HepG2 (cell line): Measurements from ENCODE around the gene SPARC. TPM values are rescaled to one million over a fixed set of nuclear protein-coding genes. Genes with fewer than 3 reads are reported as not detected.

ENCODE experiments used
- ATAC-seq: fragments of 200-7000 bp; cut with Tn5 transposase; 3 replicates; pipeline ENCODE4 v1.9.1; 2020; ENCODE audit warnings: mild to moderate bottlenecking, moderate library complexity
- BruUV-seq: library from RNA; stranded (reverse); fragments of 400-500 nt; replicated peaks from 2 replicates; lab custom pipeline; 2021; lab: Mats Ljungman, UMichigan
- CTCF ChIA-PET: fragments of 300-600 bp; formaldehyde crosslinking; extraction: SDS; loops from one replicate; lab custom pipeline; 2021; ENCODE audit warnings: low total read pairs, inconsistent platforms, low intra/inter-chr PET ratio; lab: Yijun Ruan, JAX
- POLR2A ChIA-PET: fragments of 350-600 bp; sonication (Branson Sonifier 250); formaldehyde crosslinking; loops from one replicate; lab custom pipeline; 2020; ENCODE audit warnings: antibody characterized with exemption, inconsistent platforms; lab: Yijun Ruan, JAX
- DNase-seq: peaks from one replicate; pipeline ENCODE4 v3.0.0-alpha.2; 2015; ENCODE audit warnings: low spot score
- FAIRE-seq: peaks from 3 replicates; lab custom pipeline; 2011; peaks lifted over from hg19 to GRCh38; lab: Jason Lieb, UNC
- H2AFZ ChIP-seq: one replicate; pipeline ENCODE4 v1.6.1; 2011; ENCODE audit warnings: low read length, inconsistent platforms
- H3K27ac ChIP-seq: fragments of 300-600 bp; 3 replicates; pipeline ENCODE4 v1.8.0; 2011; ENCODE audit warnings: mixed run types, mild to moderate bottlenecking, mixed read lengths, low read length, inconsistent platforms; ENCODE audit not compliant: insufficient read depth; ENCODE audit errors: extremely low read length
- H3K27me3 ChIP-seq, 2 experiments: fragments of 200-600 bp in 1 of 2; 2 replicates in 1 of 2; 3 replicates in 1 of 2; pipeline versions ENCODE4 v1.6.0 to v1.8.0; 2011; ENCODE audit warnings: low read length in 2 of 2, mild to moderate bottlenecking in 2 of 2, moderate library complexity in 2 of 2, inconsistent platforms in 1 of 2; ENCODE audit not compliant: insufficient read depth in 2 of 2, control insufficient read depth in 1 of 2
- H3K36me3 ChIP-seq, 2 experiments: fragments of 200-600 bp in 1 of 2; replicated peaks in 1 of 2; 2 replicates in 1 of 2; 3 replicates in 1 of 2; pipeline versions ENCODE4 v1.5.1 to v1.8.0; 2011; ENCODE audit warnings: low read length in 2 of 2, inconsistent platforms in 1 of 2; ENCODE audit not compliant: insufficient read depth in 2 of 2, control insufficient read depth in 1 of 2
- H3K4me1 ChIP-seq: 2 replicates; pipeline ENCODE4 v1.5.1; 2012; ENCODE audit warnings: low read length, inconsistent platforms; ENCODE audit not compliant: insufficient read depth
- H3K4me2 ChIP-seq: 2 replicates; pipeline ENCODE4 v1.6.0; 2011; ENCODE audit warnings: low read depth, low read length, inconsistent platforms
- H3K4me3 ChIP-seq, 3 experiments: fragments of 200-600 bp in 1 of 3; sonication (generic), shearing (Covaris generic) in 1 of 3; replicated peaks in 1 of 3; 2 replicates each; pipeline ENCODE4 v1.5.1; 2011 to 2016; ENCODE audit warnings: low read length in 3 of 3, inconsistent platforms in 2 of 3, low read depth in 2 of 3, mild to moderate bottlenecking in 2 of 3, control low read depth in 1 of 3, mixed read lengths in 1 of 3; ENCODE audit not compliant: insufficient read depth in 1 of 3
- H3K79me2 ChIP-seq: one replicate; pipeline ENCODE4 v1.6.1; 2011; ENCODE audit warnings: low read length, inconsistent platforms; ENCODE audit not compliant: insufficient read depth
- H3K9ac ChIP-seq: 2 replicates; pipeline ENCODE4 v1.6.0; 2011; ENCODE audit warnings: mild to moderate bottlenecking, low read depth, low read length, inconsistent platforms; ENCODE audit not compliant: insufficient read depth
- H3K9me3 ChIP-seq: 2 replicates; pipeline ENCODE4 v1.5.1; 2012; ENCODE audit warnings: mild to moderate bottlenecking, low read length
- H4K20me1 ChIP-seq: 2 replicates; pipeline ENCODE4 v1.6.0; 2011; ENCODE audit warnings: inconsistent platforms, mild to moderate bottlenecking, low read length, moderate library complexity; ENCODE audit not compliant: insufficient read depth
- CCDC6 ChIP-seq: sonication (generic); formaldehyde crosslinking; IDR thresholded peaks from 2 replicates; pipeline ENCODE4 v1.8.1; 2022; ENCODE audit warnings: mild to moderate bottlenecking, missing genetic modification reagents, moderate library complexity
- CREM ChIP-seq, 2 experiments: sonication (generic) in 1 of 2; formaldehyde crosslinking in 1 of 2; IDR thresholded peaks; 2 replicates each; pipeline versions ENCODE4 v1.4.0 to v1.6.1; 2016 to 2020; ENCODE audit warnings: antibody characterized with exemption in 1 of 2, mild to moderate bottlenecking in 1 of 2, missing genetic modification reagents in 1 of 2
- HMG20A ChIP-seq: IDR thresholded peaks from 2 replicates; pipeline ENCODE4 v1.6.1; 2016; ENCODE audit warnings: borderline replicate concordance
- KMT2B ChIP-seq: IDR thresholded peaks from 2 replicates; pipeline ENCODE4 v1.6.1; 2016; ENCODE audit warnings: missing genetic modification reagents, missing compliant biosample characterization
- MEIS2 ChIP-seq: sonication (generic); formaldehyde crosslinking; IDR thresholded peaks from 2 replicates; pipeline ENCODE4 v1.9.0; 2021; ENCODE audit warnings: mild to moderate bottlenecking, missing genetic modification reagents
- NCOA2 ChIP-seq: sonication (generic); formaldehyde crosslinking; IDR thresholded peaks from 2 replicates; pipeline ENCODE4 v1.8.0; 2022; ENCODE audit warnings: inconsistent platforms
- NR2C2 ChIP-seq: sonication (generic); formaldehyde crosslinking; IDR thresholded peaks from 2 replicates; pipeline ENCODE4 v1.4.0; 2020; ENCODE audit warnings: missing genetic modification reagents, mild to moderate bottlenecking, moderate library complexity, borderline replicate concordance
- NRL ChIP-seq: sonication (generic); formaldehyde crosslinking; IDR thresholded peaks from 2 replicates; pipeline ENCODE4 v1.5.0; 2020; ENCODE audit warnings: missing genetic modification reagents, mild to moderate bottlenecking, moderate library complexity, borderline replicate concordance
- RARA ChIP-seq: IDR thresholded peaks from 2 replicates; pipeline ENCODE4 v1.6.1; 2016; ENCODE audit warnings: missing genetic modification reagents, missing compliant biosample characterization
- ZBTB8A ChIP-seq: sonication (generic); formaldehyde crosslinking; IDR thresholded peaks from 2 replicates; pipeline ENCODE4 v1.4.0; 2020; ENCODE audit warnings: mild to moderate bottlenecking, low read depth, missing genetic modification reagents, borderline replicate concordance
- ZMYM2 ChIP-seq: sonication (generic); formaldehyde crosslinking; IDR thresholded peaks from 2 replicates; pipeline ENCODE4 v1.8.0; 2022; ENCODE audit warnings: mild to moderate bottlenecking, missing genetic modification reagents
- ZNF570 ChIP-seq: sonication (generic); formaldehyde crosslinking; IDR thresholded peaks from 2 replicates; pipeline ENCODE4 v1.4.0; 2020; ENCODE audit warnings: mild to moderate bottlenecking, missing genetic modification reagents, borderline replicate concordance
- WGBS: methylation state at CpG from one replicate; pipeline ENCODE4 v1.1.6; 2017; ENCODE audit warnings: low lambda C conversion rate; 5-methylcytosine and 5-hydroxymethylcytosine counted together
- in situ Hi-C: cut with HindIII; loops from 2 replicates; pipeline ENCODE4 v1.10.0; 2017; ENCODE audit warnings: low pct_unique_long_range_greater_than_20kb; ENCODE audit not compliant: extremely low pct_ligation_motif_present
- intact Hi-C: fragments of 100-400 bp; cut with micrococcal nuclease; formaldehyde crosslinking; loops from one replicate; pipeline ENCODE4 v1.10.0; 2022; ENCODE audit not compliant: unreplicated experiment
- polyA plus RNA-seq, 8 experiments: library from polyadenylated mRNA; depleted of rRNA in 3 of 8; stranded (reverse) in 7 of 8; unstranded in 1 of 8; fragments of >200 nt; fragmentation: Illumina TruSeq in 4 of 8; extraction: Trizol in 4 of 8; gene quantifications; 2 replicates each; pipeline versions ENCODE4 v1.2.1 to v1.2.3, GENCODE V29; 2011 to 2016; ENCODE audit warnings: low read depth in 4 of 8, missing spikeins in 1 of 8, mixed read lengths in 1 of 8; ENCODE audit not compliant: insufficient read depth in 1 of 8
- total RNA-seq, 5 experiments: library from RNA; depleted of rRNA; stranded (reverse); fragments of >200 nt; fragmentation: Illumina TruSeq; extraction: Trizol; gene quantifications; 2 replicates each; pipeline ENCODE4 v1.2.3, GENCODE V29; 2016; ENCODE audit warnings: low read depth in 1 of 5
- TF ChIP-seq, protein P1 (sequence below): sonication (generic); formaldehyde crosslinking; IDR thresholded peaks from 2 replicates; pipeline ENCODE4 v1.4.0; 2020; ENCODE audit warnings: mild to moderate bottlenecking, missing genetic modification reagents
- TF ChIP-seq, protein P2 (sequence below): sonication (generic); formaldehyde crosslinking; IDR thresholded peaks from 2 replicates; pipeline ENCODE4 v1.4.0; 2020; ENCODE audit warnings: low read depth, missing genetic modification reagents

SPARC gene
- total and polyA plus RNA-seq, 2 of the 13 experiments (the other 11 are each of a cell fraction or from before 2014, with no cell fraction given): 76.7 to 192 TPM

DNA sequence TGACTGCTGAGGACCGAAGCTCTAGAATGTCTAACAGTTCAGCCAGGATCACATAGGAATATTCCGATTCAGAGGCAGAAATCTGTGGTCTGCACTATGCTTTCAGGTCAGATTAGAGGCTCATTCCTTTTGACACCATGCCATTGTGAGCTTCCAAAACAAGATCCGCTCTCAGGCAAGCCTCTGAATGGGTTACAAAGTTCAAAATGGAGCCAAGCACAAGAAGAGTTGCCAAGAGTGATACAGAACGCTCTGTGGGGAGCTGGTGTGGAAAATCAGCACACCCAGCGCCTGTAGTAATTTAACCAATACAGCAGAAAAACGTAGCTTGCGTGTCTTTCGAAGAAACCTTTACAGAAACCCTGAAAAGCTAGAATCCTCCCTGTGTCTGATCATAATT lies 62.2 kb downstream of the SPARC start:
- ATAC-seq: no peak
- Histone ChIP-seq H3K36me3 (no peaks in the 10 kb centered on the region), H3K4me3 (no peak overlapping the region), H2AFZ (no peak overlapping the region), H3K9me3 (no peaks in the 10 kb centered on the region), H3K79me2 (no peaks in the 10 kb centered on the region), H3K27ac (no peak overlapping the region), H3K27me3 (peaks cover 0 to 41% of the 10 kb centered on the region in 2 experiments; a peak in 3 of 5 replicates), H3K4me1 (peaks cover under 1% of the 10 kb centered on the region; the same call in 1 of the 2 replicates), H4K20me1 (no peaks in the 10 kb centered on the region), H3K4me2 (no peak overlapping the region), H3K9ac (no peak overlapping the region)
- WGBS: 47% methylated on average over 7 of the region's 8 CpGs
- no peak for DNase-seq
- FAIRE-seq: no peak
- intact Hi-C loops (no loop called here), in situ Hi-C loops (no loop called here)
- TF ChIP-seq KMT2B (CRISPR knock-in tag) (no peak), NCOA2 (CRISPR knock-in tag) (no peak), ZBTB8A (CRISPR knock-in tag) (no peak), ZNF570 (CRISPR knock-in tag) (no peak), ZMYM2 (CRISPR knock-in tag) (no peak), HMG20A (no peak), RARA (CRISPR knock-in tag) (no peak), NRL (no peak), NR2C2 (no peak), CCDC6 (CRISPR knock-in tag) (no peak), CREM (IDR thresholded peaks at IDR 0.05) (no peak), CREM (CRISPR knock-in tag; IDR thresholded peaks at IDR 0.05) (no peak), MEIS2 (no peak)
- TF ChIP-seq, protein P1, sequence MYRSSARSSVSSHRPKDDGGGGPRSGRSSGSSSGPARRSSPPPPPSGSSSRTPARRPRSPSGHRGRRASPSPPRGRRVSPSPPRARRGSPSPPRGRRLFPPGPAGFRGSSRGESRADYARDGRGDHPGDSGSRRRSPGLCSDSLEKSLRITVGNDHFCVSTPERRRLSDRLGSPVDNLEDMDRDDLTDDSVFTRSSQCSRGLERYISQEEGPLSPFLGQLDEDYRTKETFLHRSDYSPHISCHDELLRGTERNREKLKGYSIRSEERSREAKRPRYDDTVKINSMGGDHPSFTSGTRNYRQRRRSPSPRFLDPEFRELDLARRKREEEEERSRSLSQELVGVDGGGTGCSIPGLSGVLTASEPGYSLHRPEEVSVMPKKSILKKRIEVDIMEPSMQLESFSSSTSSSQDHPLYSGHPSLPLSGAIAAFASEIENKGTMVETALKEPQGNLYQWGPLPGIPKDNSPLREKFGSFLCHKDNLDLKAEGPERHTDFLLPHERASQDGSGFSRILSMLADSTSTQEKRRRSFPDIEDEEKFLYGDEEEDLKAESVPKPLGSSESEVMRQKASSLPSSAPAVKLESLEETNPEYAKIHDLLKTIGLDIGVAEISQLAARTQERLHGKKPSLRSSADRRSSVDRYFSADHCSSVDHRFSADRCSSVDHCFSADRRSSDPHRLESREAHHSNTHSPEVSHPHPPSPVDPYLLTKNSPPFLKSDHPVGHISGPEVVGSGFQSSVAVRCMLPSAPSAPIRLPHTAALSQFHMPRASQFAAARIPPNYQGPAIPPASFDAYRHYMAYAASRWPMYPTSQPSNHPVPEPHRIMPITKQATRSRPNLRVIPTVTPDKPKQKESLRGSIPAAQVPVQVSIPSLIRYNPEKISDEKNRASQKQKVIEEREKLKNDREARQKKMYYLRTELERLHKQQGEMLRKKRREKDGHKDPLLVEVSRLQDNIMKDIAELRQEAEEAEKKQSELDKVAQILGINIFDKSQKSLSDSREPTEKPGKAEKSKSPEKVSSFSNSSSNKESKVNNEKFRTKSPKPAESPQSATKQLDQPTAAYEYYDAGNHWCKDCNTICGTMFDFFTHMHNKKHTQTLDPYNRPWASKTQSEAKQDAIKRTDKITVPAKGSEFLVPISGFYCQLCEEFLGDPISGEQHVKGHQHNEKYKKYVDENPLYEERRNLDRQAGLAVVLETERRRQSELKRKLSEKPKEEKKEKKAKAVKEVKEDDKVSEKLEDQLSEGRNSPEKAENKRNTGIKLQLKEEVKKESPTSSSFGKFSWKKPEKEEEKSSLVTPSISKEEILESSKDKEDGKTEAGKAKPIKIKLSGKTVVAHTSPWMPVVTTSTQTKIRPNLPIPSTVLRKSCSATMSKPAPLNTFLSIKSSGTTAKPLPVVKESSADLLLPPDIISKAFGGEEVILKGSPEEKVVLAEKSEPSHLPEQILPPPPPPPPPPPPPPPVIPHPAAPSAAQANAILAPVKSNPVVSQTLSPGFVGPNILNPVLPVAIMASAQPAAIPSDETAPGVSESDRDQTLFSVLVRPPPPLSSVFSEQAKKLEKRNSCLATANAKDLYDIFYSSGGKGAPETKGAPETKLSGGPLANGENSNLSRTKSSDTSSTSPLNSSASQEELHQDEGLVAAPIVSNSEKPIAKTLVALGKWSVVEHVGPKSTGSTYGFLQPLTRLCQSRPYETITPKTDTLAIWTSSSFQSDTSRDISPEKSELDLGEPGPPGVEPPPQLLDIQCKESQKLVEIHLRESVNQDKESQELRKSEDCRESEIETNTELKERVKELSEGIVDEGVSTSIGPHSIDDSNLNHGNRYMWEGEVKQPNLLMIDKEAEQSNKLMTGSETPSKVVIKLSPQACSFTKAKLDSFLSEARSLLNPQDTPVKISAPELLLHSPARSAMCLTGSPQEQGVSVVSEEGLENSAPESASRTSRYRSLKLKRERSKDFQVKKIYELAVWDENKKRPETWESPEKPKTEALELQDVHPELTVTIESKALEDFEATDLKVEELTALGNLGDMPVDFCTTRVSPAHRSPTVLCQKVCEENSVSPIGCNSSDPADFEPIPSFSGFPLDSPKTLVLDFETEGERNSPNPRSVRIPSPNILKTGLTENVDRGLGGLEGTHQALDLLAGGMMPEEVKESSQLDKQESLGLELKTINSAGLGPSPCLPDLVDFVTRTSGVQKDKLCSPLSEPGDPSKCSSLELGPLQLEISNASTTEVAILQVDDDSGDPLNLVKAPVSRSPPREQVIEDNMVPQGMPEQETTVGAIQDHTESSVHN: no peak
- TF ChIP-seq, protein P2, sequence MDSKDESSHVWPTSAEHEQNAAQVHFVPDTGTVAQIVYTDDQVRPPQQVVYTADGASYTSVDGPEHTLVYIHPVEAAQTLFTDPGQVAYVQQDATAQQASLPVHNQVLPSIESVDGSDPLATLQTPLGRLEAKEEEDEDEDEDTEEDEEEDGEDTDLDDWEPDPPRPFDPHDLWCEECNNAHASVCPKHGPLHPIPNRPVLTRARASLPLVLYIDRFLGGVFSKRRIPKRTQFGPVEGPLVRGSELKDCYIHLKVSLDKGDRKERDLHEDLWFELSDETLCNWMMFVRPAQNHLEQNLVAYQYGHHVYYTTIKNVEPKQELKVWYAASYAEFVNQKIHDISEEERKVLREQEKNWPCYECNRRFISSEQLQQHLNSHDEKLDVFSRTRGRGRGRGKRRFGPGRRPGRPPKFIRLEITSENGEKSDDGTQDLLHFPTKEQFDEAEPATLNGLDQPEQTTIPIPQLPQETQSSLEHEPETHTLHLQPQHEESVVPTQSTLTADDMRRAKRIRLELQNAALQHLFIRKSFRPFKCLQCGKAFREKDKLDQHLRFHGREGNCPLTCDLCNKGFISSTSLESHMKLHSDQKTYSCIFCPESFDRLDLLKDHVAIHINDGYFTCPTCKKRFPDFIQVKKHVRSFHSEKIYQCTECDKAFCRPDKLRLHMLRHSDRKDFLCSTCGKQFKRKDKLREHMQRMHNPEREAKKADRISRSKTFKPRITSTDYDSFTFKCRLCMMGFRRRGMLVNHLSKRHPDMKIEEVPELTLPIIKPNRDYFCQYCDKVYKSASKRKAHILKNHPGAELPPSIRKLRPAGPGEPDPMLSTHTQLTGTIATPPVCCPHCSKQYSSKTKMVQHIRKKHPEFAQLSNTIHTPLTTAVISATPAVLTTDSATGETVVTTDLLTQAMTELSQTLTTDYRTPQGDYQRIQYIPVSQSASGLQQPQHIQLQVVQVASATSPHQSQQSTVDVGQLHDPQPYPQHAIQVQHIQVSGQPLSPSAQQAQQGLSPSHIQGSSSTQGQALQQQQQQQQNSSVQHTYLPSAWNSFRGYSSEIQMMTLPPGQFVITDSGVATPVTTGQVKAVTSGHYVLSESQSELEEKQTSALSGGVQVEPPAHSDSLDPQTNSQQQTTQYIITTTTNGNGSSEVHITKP: no peak
- ChIA-PET CTCF (no interaction called here), POLR2A (no interaction called here)
- no TSS peak for BruUV-seq
